Activated naive CD4-positive, alpha-beta T cell treated with anti-CD3 and anti-CD28 coated beads, Interleukin-2, amount 10 ng/mL, durations not matched to agents 7 days and 5 days (primary cell): Measurements from ENCODE around the gene C4orf50.
"Not testable (repeated sequence)": the region's sequence is repeated elsewhere in the genome, so short reads cannot be mapped to it uniquely, and the experiment has no call there.

ENCODE experiments used
- CTCF ChIA-PET: fragments of 350-600 bp; sonication (Branson Sonifier 250); formaldehyde crosslinking; loops from one replicate; lab custom pipeline; 2021; ENCODE audit warnings: antibody characterized with exemption; lab: Charles Lee
- DNase-seq: peaks from one replicate; pipeline ENCODE4 v3.0.0-alpha.2; 2020
- H3K27ac Mint-ChIP-seq: one replicate; pipeline ENCODE4 v1.8.0; 2021; ENCODE audit warnings: mild to moderate bottlenecking, moderate library complexity, mixed read lengths
- H3K27me3 Mint-ChIP-seq: one replicate; pipeline ENCODE4 v1.8.0; 2021; ENCODE audit warnings: mild to moderate bottlenecking, mixed read lengths
- H3K36me3 Mint-ChIP-seq: one replicate; pipeline ENCODE4 v1.8.0; 2021; ENCODE audit warnings: mixed read lengths
- H3K4me1 Mint-ChIP-seq: one replicate; pipeline ENCODE4 v1.8.0; 2021; ENCODE audit warnings: mixed read lengths
- H3K4me3 Mint-ChIP-seq: one replicate; pipeline ENCODE4 v1.8.0; 2021; ENCODE audit warnings: mild to moderate bottlenecking, moderate library complexity, mixed read lengths
- H3K9me3 Mint-ChIP-seq: one replicate; pipeline ENCODE4 v1.8.0; 2021; ENCODE audit warnings: mixed read lengths

Gene C4orf50

GRCh38 chr4:5857199-5857598, 161.0 kb downstream of the C4orf50 start:
- no peaks in the 10 kb centered on the region for H3K27me3 Mint-ChIP-seq
- CTCF ChIA-PET: no interaction called here

GRCh38 chr4:5856362-5856761, 161.9 kb downstream of the C4orf50 start:
- not testable (repeated sequence) for H3K9me3 Mint-ChIP-seq, DNase-seq, H3K27me3 Mint-ChIP-seq, H3K36me3 Mint-ChIP-seq, H3K4me3 Mint-ChIP-seq, H3K4me1 Mint-ChIP-seq, H3K27ac Mint-ChIP-seq
- CTCF ChIA-PET: interaction anchor here (0.9 kb wide), 1 partner anchor 143 kb away, joined by 3 read pairs; no protein-coding TSS in a partner anchor

More at GRCh38 chr4:5857199-5857598, 161.0 kb downstream of the C4orf50 start:
- no peaks in the 10 kb centered on the region for H3K36me3 Mint-ChIP-seq
- peaks cover 2% of the 10 kb centered on the region for H3K9me3 Mint-ChIP-seq
- no peak overlapping the region for H3K27ac Mint-ChIP-seq
- no peak overlapping the region for H3K4me3 Mint-ChIP-seq
- H3K4me1 Mint-ChIP-seq: no peaks in the 10 kb centered on the region
- no peak for DNase-seq

GRCh38 chr4:5854929-5855328, 163.3 kb downstream of the C4orf50 start:
- H3K27me3 Mint-ChIP-seq: peaks cover 6% of the 10 kb centered on the region
- no peak overlapping the region for H3K27ac Mint-ChIP-seq
- no peaks in the 10 kb centered on the region for H3K36me3 Mint-ChIP-seq
- DNase-seq: no peak
- CTCF ChIA-PET: no interaction called here
- peaks cover 2% of the 10 kb centered on the region for H3K9me3 Mint-ChIP-seq
- no peak overlapping the region for H3K4me3 Mint-ChIP-seq
- H3K4me1 Mint-ChIP-seq: no peaks in the 10 kb centered on the region

GRCh38 chr4:5852523-5853202, 165.6 kb downstream of the C4orf50 start:
- H3K4me1 Mint-ChIP-seq: no peaks in the 10 kb centered on the region
- no peaks in the 10 kb centered on the region for H3K36me3 Mint-ChIP-seq
- H3K9me3 Mint-ChIP-seq: no peaks in the 10 kb centered on the region
- no peak overlapping the region for H3K27ac Mint-ChIP-seq
- CTCF ChIA-PET: no interaction called here
- H3K27me3 Mint-ChIP-seq: peaks cover 6% of the 10 kb centered on the region
- H3K4me3 Mint-ChIP-seq: no peak overlapping the region
- no peak for DNase-seq

DNA sequence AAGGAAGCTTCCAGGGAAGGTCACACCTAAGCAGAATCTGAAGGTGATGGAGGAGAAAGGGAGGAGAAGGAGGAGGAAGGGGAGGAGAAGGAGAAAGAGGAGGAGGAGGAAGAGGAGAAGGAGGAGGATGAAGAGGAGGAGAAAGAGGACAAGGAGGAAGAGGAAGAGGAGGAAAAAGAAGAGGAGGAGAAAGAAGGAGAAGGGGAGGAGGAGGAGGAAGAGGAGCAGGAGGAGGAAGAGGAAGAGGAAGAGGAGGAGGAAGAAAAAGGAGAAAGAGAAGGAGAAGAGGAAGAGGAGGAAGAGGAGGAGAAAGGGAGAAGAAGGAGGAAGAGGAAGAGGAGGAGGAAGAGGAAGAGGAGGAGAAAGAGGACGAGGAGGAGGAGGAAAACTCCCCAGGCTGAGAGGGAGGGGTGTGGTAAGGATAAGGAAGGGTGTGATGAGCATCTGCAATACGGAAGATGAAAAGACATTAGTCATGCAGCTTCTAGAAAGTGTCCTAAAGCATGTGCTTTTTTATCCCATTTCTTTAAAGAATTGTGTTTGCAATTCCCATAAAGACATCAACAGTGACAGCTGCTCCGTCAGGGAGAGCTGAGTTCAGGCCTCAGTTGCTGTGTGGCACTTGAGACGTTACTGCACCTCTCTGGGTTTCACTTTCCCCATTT, 166.5 kb downstream of the C4orf50 start:
- H3K4me1 Mint-ChIP-seq: no peaks in the 10 kb centered on the region
- H3K4me3 Mint-ChIP-seq: no peak overlapping the region
- no peak for DNase-seq
- CTCF ChIA-PET: no interaction called here
- no peak overlapping the region for H3K27ac Mint-ChIP-seq
- no peaks in the 10 kb centered on the region for H3K9me3 Mint-ChIP-seq
- peaks cover 6% of the 10 kb centered on the region for H3K27me3 Mint-ChIP-seq
- no peaks in the 10 kb centered on the region for H3K36me3 Mint-ChIP-seq
